Thoracic aorta (tissue), 2 donors: ENCODE results near the gene ZBTB7C. TPM values are rescaled to one million over a fixed set of nuclear protein-coding genes. Genes with fewer than 3 reads are reported as not detected.

Experiments used
- ATAC-seq: fragments of 150-250 bp; one replicate; pipeline ENCODE4 v1.8.0; 2017; ENCODE audit warnings: low read depth; ENCODE audit not compliant: insufficient number of reproducible peaks, low FRiP score
- DNase-seq: peaks from one replicate; pipeline ENCODE4 v3.0.0-alpha.2; 2020; ENCODE audit warnings: low spot score
- H3K27ac ChIP-seq, 2 donors: fragments of 200-600 bp; sonication (generic); 1 replicate in 1 of 2; 2 replicates in 1 of 2; pipeline ENCODE4 v1.5.1; 2016; ENCODE audit warnings: mild to moderate bottlenecking in 2 of 2, moderate library complexity in 2 of 2
- H3K27me3 ChIP-seq: fragments of 200-600 bp; sonication (generic); replicated peaks from 2 replicates; pipeline ENCODE4 v1.6.0; 2016; ENCODE audit warnings: mild to moderate bottlenecking; ENCODE audit not compliant: insufficient read depth
- H3K36me3 ChIP-seq: fragments of 200-600 bp; sonication (generic); one replicate; pipeline ENCODE4 v1.5.1; 2016
- H3K4me1 ChIP-seq, 2 donors: fragments of 200-600 bp; sonication (generic); 1 replicate in 1 of 2; 2 replicates in 1 of 2; pipeline versions ENCODE4 v1.5.1 to v1.6.0; 2016; ENCODE audit warnings: low read depth in 2 of 2, mild to moderate bottlenecking in 1 of 2; ENCODE audit not compliant: control insufficient read depth in 1 of 2
- H3K4me3 ChIP-seq: fragments of 200-600 bp; sonication (generic); 2 replicates; pipeline ENCODE4 v1.5.1; 2016; ENCODE audit warnings: mild to moderate bottlenecking
- H3K9me3 ChIP-seq: fragments of 200-600 bp; sonication (generic); 2 replicates; pipeline ENCODE4 v1.5.1; 2016
- total RNA-seq, 2 donors: library from RNA; depleted of rRNA; stranded (reverse); fragments of >200 nt; gene quantifications; one replicate each; pipeline versions ENCODE4 v1.1.0 to v1.2.3, GENCODE V29; 2016
- TF ChIP-seq, protein P1 (sequence below): fragments of 200-600 bp; sonication (generic); IDR thresholded peaks from one replicate; pipeline ENCODE4 v1.5.1; 2019; ENCODE audit warnings: antibody characterized with exemption

Gene ZBTB7C
- total RNA-seq, 2 donors from 2014 or later: 9.6 to 10.9 TPM

GRCh38 chr18:48182779-48183178 lies 226.4 kb downstream of the ZBTB7C start:
- Histone ChIP-seq H3K9me3 (no peaks in the 10 kb centered on the region), H3K27ac (no peak overlapping the region), H3K27me3 (no peaks in the 10 kb centered on the region), H3K36me3 (no peaks in the 10 kb centered on the region), H3K4me1 (no peaks in the 10 kb centered on the region), H3K4me3 (no peak overlapping the region)
- ATAC-seq: no peak
- no peak for DNase-seq
- TF ChIP-seq, protein P1, sequence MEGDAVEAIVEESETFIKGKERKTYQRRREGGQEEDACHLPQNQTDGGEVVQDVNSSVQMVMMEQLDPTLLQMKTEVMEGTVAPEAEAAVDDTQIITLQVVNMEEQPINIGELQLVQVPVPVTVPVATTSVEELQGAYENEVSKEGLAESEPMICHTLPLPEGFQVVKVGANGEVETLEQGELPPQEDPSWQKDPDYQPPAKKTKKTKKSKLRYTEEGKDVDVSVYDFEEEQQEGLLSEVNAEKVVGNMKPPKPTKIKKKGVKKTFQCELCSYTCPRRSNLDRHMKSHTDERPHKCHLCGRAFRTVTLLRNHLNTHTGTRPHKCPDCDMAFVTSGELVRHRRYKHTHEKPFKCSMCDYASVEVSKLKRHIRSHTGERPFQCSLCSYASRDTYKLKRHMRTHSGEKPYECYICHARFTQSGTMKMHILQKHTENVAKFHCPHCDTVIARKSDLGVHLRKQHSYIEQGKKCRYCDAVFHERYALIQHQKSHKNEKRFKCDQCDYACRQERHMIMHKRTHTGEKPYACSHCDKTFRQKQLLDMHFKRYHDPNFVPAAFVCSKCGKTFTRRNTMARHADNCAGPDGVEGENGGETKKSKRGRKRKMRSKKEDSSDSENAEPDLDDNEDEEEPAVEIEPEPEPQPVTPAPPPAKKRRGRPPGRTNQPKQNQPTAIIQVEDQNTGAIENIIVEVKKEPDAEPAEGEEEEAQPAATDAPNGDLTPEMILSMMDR: no peak

GRCh38 chr18:48181857-48182256 lies 227.3 kb downstream of the ZBTB7C start:
- Histone ChIP-seq H3K27ac (no peak overlapping the region), H3K4me1 (no peaks in the 10 kb centered on the region), H3K9me3 (no peaks in the 10 kb centered on the region), H3K4me3 (no peak overlapping the region), H3K27me3 (no peaks in the 10 kb centered on the region), H3K36me3 (no peaks in the 10 kb centered on the region)
- DNase-seq: no peak
- TF ChIP-seq, protein P1: no peak
- ATAC-seq: no peak

DNA sequence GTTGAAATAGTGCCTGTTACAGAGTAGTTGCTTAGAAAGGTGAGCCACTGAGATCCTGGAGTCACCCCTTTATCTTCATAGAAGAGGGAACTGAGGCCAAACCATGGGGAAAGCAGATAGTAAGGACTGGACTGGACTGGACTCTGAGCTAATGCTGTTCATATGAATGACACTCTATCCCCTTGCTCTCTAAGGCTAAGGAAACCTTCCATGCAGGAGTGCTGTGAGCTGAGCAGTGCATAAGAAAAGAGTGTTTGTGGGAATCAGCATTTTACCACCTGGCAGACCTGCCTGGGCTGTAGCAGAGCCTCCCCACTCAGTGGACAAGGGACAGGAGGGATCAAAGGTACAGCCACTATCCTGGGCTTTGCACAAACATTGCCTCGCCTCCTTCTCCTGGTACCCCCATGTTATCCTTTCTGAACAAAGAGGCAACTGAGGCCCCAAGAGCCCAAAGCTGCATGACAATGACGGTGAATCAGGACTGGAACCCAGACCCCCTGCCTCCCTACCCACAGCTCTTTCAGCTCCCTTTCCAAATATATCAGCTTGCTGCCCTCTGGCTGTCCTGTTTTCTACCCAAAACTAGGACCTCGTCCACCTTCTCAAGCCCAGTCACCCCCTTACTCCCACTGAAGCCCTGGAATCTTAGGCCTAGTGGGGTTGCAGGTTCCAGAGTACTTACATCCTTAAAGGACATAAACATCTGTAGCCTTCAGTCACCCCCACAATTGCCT lies 227.9 kb downstream of the ZBTB7C start:
- no peak overlapping the region for H3K4me3 ChIP-seq
- H3K9me3 ChIP-seq: no peaks in the 10 kb centered on the region
- no peak overlapping the region for H3K27ac ChIP-seq
- no peaks in the 10 kb centered on the region for H3K4me1 ChIP-seq
- ATAC-seq: no peak
- no peak for DNase-seq
- TF ChIP-seq, protein P1: no peak
- H3K36me3 ChIP-seq: no peaks in the 10 kb centered on the region
- no peaks in the 10 kb centered on the region for H3K27me3 ChIP-seq

GRCh38 chr18:48179666-48180065 lies 229.5 kb downstream of the ZBTB7C start:
- Histone ChIP-seq H3K4me1 (no peaks in the 10 kb centered on the region), H3K9me3 (no peaks in the 10 kb centered on the region), H3K4me3 (no peak overlapping the region), H3K36me3 (no peaks in the 10 kb centered on the region), H3K27me3 (no peaks in the 10 kb centered on the region), H3K27ac (no peak overlapping the region)
- no peak for ATAC-seq
- no peak for DNase-seq
- TF ChIP-seq, protein P1: no peak

DNA sequence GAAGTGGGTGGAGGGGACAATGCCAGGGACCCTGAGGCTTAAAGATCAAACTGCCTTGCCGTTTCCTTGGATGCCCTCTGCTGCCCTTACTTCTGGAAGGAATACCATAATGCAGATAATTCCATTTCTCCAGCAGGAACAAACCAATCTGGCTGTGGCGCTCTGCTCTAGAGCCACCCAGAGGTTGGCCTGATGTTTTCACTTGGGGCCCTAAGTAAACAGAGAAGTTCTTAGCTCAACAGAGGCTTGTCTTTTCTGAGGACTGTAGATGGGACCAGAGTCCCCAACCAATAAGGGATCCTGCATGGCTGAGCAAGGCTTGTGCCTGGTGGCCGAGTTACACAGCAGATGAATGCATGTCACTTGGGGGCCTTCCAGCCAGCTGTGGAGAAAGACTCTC lies 230.2 kb downstream of the ZBTB7C start:
- Histone ChIP-seq H3K9me3 (no peaks in the 10 kb centered on the region), H3K36me3 (no peaks in the 10 kb centered on the region), H3K27ac (no peak overlapping the region), H3K4me3 (no peak overlapping the region), H3K4me1 (no peaks in the 10 kb centered on the region), H3K27me3 (no peaks in the 10 kb centered on the region)
- no peak for ATAC-seq
- TF ChIP-seq, protein P1: no peak
- no peak for DNase-seq
